22Rv1 (cell line): ENCODE results near the gene TTYH2.

ENCODE experiments used
- ZFX ChIP-seq: fragments of 450-650 bp; IDR thresholded peaks from 2 replicates; pipeline ENCODE4 v1.6.1; 2017; ENCODE audit warnings: antibody characterized with exemption, borderline replicate concordance
- TF ChIP-seq, protein P1 (sequence below): fragments of 450-650 bp; IDR thresholded peaks from 2 replicates; pipeline ENCODE4 v1.5.1; 2017; ENCODE audit warnings: mild to moderate bottlenecking

DNA sequence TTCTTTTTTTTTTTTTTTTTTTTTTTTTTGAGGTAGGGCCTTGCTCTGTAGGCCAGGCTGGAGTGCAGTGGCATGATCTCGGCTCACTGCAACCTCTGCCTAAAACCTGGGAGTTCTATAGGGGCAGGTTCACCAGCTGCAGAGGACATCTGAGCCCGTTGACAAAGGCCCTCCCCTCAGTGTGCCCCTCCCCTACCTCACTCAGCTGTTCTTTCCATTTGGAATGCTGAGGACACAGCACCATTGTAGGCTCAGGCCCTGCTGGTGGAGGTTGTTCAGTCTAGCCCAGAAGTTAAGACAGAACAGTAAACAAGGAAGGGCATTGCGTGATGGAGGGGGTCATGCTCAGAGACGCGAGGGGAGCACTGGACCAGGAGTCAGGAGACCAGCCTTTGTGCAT, 90.8 kb downstream of the TTYH2 start:
- TF ChIP-seq, protein P1, sequence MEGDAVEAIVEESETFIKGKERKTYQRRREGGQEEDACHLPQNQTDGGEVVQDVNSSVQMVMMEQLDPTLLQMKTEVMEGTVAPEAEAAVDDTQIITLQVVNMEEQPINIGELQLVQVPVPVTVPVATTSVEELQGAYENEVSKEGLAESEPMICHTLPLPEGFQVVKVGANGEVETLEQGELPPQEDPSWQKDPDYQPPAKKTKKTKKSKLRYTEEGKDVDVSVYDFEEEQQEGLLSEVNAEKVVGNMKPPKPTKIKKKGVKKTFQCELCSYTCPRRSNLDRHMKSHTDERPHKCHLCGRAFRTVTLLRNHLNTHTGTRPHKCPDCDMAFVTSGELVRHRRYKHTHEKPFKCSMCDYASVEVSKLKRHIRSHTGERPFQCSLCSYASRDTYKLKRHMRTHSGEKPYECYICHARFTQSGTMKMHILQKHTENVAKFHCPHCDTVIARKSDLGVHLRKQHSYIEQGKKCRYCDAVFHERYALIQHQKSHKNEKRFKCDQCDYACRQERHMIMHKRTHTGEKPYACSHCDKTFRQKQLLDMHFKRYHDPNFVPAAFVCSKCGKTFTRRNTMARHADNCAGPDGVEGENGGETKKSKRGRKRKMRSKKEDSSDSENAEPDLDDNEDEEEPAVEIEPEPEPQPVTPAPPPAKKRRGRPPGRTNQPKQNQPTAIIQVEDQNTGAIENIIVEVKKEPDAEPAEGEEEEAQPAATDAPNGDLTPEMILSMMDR: no peak
- no peak for TF ChIP-seq ZFX
